ENCODE data around the gene MAMSTR.

The MAMSTR gene

DNA sequence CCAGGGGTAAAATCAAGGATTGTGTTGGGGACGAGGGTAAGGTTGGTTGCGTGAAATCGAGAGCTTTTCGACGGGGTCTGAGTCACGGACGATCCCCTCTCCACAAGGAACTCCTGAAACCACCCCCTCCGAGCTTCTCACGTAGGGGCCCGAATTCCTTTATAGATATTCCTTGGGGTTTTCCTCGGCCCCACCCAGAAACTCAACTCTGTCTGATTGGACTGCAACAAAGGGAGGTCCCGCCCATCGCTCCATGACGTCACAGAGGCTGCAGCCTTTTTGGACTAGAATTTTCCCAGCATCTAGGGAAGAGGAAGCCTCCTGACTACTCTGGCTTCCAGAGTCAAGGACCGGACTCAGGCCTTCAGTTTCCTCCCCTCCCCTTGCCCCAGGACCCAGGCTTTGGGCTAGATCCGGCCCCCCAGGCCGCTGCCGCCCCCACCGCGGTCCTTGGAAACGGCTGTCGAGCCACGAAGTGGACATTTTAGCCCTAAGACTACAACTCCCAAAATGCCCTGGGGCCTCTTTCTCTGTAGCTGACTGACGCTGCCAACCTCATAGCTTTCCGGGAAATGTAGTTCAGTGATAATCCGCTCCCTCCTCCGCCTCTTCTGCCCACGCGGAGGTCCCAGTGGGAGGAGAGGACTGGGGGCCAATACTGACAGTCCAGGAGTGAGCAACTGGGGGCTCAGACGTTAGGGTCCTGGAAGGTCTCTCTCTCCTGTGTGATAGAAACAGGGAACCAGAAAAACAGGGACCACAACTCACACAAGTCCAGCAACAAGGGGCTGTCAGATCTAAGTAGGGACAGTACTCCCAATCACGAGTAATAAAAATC is 27.4 kb upstream of the MAMSTR start, which contains the start of gene IZUMO1:
TSS of gene IZUMO1 (minus strand) at position 172 of the 838 bp plus-strand sequence. CDS start 1,050 bp downstream, outside the sequence.
- no peak for TF ChIP-seq CTCF (IDR thresholded peaks at IDR 0.05; ENCODE audit: insufficient read depth, low read length, poor library complexity, severe bottlenecking)
- Histone ChIP-seq H3K4me3 (replicated peaks; ENCODE audit: low read depth, low read length) (peak within 1 kb of the TSS; percentile 41), H3K27me3 (replicated peaks; ENCODE audit: control insufficient read depth, insufficient read depth, low read length) (no peaks in the 10 kb centered on the region), H3K36me3 (ENCODE audit: control insufficient read depth, insufficient read depth, low read length) (no peaks in the 10 kb centered on the region)
- DNase-seq (ENCODE audit: extremely low read depth, insufficient read length) = peak; percentile 52

DNA sequence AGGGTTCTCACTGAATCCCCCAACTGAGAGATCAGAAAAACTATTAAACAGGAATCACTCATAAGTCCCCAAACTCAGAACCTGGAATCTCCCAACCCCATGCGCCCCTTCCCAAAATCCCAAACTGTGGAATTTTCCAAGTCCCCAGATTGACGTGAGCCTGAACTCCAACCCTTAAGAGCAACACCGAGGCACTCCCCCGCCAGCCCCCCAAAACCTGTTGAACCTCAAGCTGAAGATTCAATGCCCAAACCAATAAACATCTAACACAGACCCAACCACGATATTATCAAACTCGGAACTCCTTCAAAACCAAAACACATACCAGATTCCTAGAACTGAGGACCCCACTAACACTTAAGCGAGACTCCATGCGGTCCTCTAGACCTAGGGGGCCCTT is 26.6 kb upstream of the MAMSTR start:
- H3K4me3 ChIP-seq (replicated peaks; ENCODE audit: low read depth, low read length) = no peak overlapping the region
- H3K36me3 ChIP-seq (ENCODE audit: control insufficient read depth, insufficient read depth, low read length) = no peaks in the 10 kb centered on the region
- no peak for DNase-seq (ENCODE audit: extremely low read depth, insufficient read length)
- H3K27me3 ChIP-seq (replicated peaks; ENCODE audit: control insufficient read depth, insufficient read depth, low read length) = no peaks in the 10 kb centered on the region
- TF ChIP-seq CTCF (IDR thresholded peaks at IDR 0.05; ENCODE audit: insufficient read depth, low read length, poor library complexity, severe bottlenecking) = no peak

GRCh38 chr19:48745208-48745995 is 25.9 kb upstream of the MAMSTR start:
- no peak for DNase-seq (ENCODE audit: extremely low read depth, insufficient read length)
- Histone ChIP-seq H3K27me3 (replicated peaks; ENCODE audit: control insufficient read depth, insufficient read depth, low read length) (no peaks in the 10 kb centered on the region), H3K36me3 (ENCODE audit: control insufficient read depth, insufficient read depth, low read length) (no peaks in the 10 kb centered on the region), H3K4me3 (replicated peaks; ENCODE audit: low read depth, low read length) (no peak overlapping the region)
- TF ChIP-seq CTCF (IDR thresholded peaks at IDR 0.05; ENCODE audit: insufficient read depth, low read length, poor library complexity, severe bottlenecking) = no peak

- no peak for TF ChIP-seq CTCF (IDR thresholded peaks at IDR 0.05; ENCODE audit: insufficient read depth, low read length, poor library complexity, severe bottlenecking)
- no peaks in the 10 kb centered on the region; the same call in 1 of the 2 replicates for H3K27me3 ChIP-seq (replicated peaks; ENCODE audit: control insufficient read depth, insufficient read depth, low read length)
- H3K36me3 ChIP-seq (ENCODE audit: control insufficient read depth, insufficient read depth, low read length) = no peaks in the 10 kb centered on the region
- DNase-seq (ENCODE audit: extremely low read depth, insufficient read length) = no peak
- H3K4me3 ChIP-seq (replicated peaks; ENCODE audit: low read depth, low read length) = no peak overlapping the region
Observed at GRCh38 chr19:48742096-48742495, 22.6 kb upstream of the MAMSTR start.

DNA sequence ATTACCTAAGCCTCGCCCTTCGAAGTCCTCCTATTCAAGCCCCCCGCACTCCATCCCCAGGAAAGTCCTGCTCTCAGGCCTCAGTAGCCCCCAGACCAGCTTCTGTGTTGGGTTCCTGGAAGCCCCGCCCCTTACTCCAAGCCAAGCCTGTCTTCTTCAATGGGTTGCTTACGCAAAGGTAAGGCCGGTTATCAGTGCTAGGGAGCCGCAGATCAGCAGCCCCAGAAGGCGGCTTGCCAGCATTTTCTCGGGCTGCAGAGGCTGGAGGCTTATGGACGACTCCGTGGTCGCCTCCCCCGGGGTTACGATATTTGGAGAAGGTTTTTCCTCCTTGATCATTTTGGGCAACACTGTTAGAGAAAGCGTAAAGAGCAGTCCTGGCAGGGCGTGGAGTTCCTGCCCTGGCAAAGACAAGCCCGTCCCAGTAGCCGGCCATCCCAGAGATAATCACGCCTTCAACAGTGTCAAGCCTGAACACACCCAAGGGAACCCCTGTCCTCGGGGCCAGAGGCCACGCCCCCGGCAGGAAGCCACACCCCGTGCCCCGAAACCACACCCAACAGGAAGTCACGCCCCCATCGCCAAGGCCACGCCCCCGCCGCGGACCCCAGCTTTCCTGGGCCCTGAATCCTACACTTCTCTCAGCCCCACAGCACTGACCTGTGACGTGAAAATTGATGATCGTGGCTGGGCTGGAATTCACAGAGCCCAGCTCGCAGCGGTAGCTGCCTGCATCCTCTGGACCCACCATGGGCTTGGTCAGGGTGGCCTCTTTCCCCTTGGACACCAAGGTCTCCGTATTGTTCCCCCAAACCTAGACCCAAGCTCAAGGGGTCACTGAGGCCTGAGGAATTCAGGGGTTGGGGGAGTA is 21.8 kb upstream of the MAMSTR start:
- peak; percentile 37 for DNase-seq (ENCODE audit: extremely low read depth, insufficient read length)
- Histone ChIP-seq H3K4me3 (replicated peaks; ENCODE audit: low read depth, low read length) (no peak overlapping the region), H3K36me3 (ENCODE audit: control insufficient read depth, insufficient read depth, low read length) (no peaks in the 10 kb centered on the region), H3K27me3 (replicated peaks; ENCODE audit: control insufficient read depth, insufficient read depth, low read length) (no peaks in the 10 kb centered on the region; the same call in 1 of the 2 replicates)
- no peak for TF ChIP-seq CTCF (IDR thresholded peaks at IDR 0.05; ENCODE audit: insufficient read depth, low read length, poor library complexity, severe bottlenecking)
